ENCODE measurements around the gene SLC36A2. TPM values are rescaled to one million over a fixed set of nuclear protein-coding genes. Genes with fewer than 3 reads are reported as not detected.
"Not testable (repeated sequence)": the region's sequence is repeated elsewhere in the genome, so short reads cannot be mapped to it uniquely, and the experiment has no call there.

SLC36A2 gene
- total RNA-seq, 1 experiment from 2014 or later, result not detected

- intact Hi-C loops (cut with micrococcal nuclease), result no loop called here
- Histone ChIP-seq H3K27me3 (ENCODE audit: low read length) (no peaks in the 10 kb centered on the region), H3K4me3 (ENCODE audit: low read length) (no peak overlapping the region), H4K20me1 (ENCODE audit: low read length) (no peaks in the 10 kb centered on the region), H3K36me3 (ENCODE audit: low read depth, low read length) (no peaks in the 10 kb centered on the region), H3K79me2 (ENCODE audit: low read length) (no peaks in the 10 kb centered on the region), H3K9me2 (replicated peaks; ENCODE audit: low read length) (no peaks in the 10 kb centered on the region), H3K9me3 (ENCODE audit: low read length) (0 out of 2 replicates have a peak, but pooled peaks cover 3% of the 10 kb centered on the region), H3F3A (ENCODE audit: low read length, unreplicated experiment) (no peaks in the 10 kb centered on the region), H3K4me1 (ENCODE audit: insufficient read depth, low read length) (no peaks in the 10 kb centered on the region), H2AFZ (ENCODE audit: low read length) (no peak overlapping the region), H3K9ac (ENCODE audit: low read length) (no peak overlapping the region), H3K4me2 (ENCODE audit: low read length) (no peak overlapping the region), H3K27ac (ENCODE audit: low read length) (no peak overlapping the region)
- no peak for ATAC-seq
- ChIA-PET CTCF (no interaction called here), POLR2A (ENCODE audit: unreplicated experiment) (no interaction called here)
- TF ChIP-seq, protein P1, sequence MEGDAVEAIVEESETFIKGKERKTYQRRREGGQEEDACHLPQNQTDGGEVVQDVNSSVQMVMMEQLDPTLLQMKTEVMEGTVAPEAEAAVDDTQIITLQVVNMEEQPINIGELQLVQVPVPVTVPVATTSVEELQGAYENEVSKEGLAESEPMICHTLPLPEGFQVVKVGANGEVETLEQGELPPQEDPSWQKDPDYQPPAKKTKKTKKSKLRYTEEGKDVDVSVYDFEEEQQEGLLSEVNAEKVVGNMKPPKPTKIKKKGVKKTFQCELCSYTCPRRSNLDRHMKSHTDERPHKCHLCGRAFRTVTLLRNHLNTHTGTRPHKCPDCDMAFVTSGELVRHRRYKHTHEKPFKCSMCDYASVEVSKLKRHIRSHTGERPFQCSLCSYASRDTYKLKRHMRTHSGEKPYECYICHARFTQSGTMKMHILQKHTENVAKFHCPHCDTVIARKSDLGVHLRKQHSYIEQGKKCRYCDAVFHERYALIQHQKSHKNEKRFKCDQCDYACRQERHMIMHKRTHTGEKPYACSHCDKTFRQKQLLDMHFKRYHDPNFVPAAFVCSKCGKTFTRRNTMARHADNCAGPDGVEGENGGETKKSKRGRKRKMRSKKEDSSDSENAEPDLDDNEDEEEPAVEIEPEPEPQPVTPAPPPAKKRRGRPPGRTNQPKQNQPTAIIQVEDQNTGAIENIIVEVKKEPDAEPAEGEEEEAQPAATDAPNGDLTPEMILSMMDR (conservative IDR thresholded peaks at IDR 0.05; ENCODE audit: low read depth, low read length), result no peak
- TF ChIP-seq EZH2phosphoT487 (IDR thresholded peaks at IDR 0.05; ENCODE audit: borderline replicate concordance, low read length), result no peak
- no peak for TF ChIP-seq EZH2 (IDR thresholded peaks at IDR 0.05; ENCODE audit: low read length, unreplicated experiment)
- no TSS peak for BruUV-seq (replicated peaks)
- no peak for DNase-seq
Observed at GRCh38 chr5:151310932-151311331, 36.4 kb downstream of the SLC36A2 start.

- intact Hi-C loops (cut with micrococcal nuclease); H3K36me3 ChIP-seq (ENCODE audit: low read depth, low read length); H4K20me1 ChIP-seq (ENCODE audit: low read length); H3K9me3 ChIP-seq (ENCODE audit: low read length); H3K4me1 ChIP-seq (ENCODE audit: insufficient read depth, low read length); BruUV-seq (replicated peaks); H2AFZ ChIP-seq (ENCODE audit: low read length); H3F3A ChIP-seq (ENCODE audit: low read length, unreplicated experiment); H3K4me3 ChIP-seq (ENCODE audit: low read length); H3K27ac ChIP-seq (ENCODE audit: low read length); H3K27me3 ChIP-seq (ENCODE audit: low read length); H3K9ac ChIP-seq (ENCODE audit: low read length); H3K4me2 ChIP-seq (ENCODE audit: low read length); H3K79me2 ChIP-seq (ENCODE audit: low read length); H3K9me2 ChIP-seq (replicated peaks; ENCODE audit: low read length); ATAC-seq; DNase-seq: not testable (repeated sequence)
- ChIA-PET CTCF (interaction anchor here (0.6 kb wide), 1 partner anchor 24 kb away, joined by 3 read pairs; no protein-coding TSS in a partner anchor), POLR2A (ENCODE audit: unreplicated experiment) (interaction anchor here (0.9 kb wide), 1 partner anchor 57 kb away, joined by 6 read pairs; the partner anchor contains the start of gene GM2A)
Observed at GRCh38 chr5:151309821-151310220, 37.5 kb downstream of the SLC36A2 start.

DNA sequence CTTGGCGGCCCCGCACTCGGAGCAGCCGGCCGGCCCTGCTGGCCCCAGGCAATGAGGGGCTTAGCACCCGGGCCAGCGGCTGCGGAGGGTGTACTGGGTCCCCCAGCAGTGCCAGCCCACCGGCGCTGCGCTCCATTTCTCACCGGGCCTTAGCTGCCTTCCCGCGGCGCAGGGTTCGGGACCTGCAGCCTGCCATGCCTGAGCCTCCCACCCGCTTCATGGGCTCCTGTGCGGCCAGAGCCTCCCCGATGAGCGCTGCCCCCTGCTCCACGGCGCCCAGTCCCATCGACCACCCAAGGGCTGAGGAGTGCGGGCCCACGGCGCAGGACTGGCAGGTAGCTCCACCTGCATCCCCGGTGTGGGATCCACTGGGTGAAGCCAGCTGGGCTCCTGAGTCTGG is 38.1 kb downstream of the SLC36A2 start:
- ChIA-PET POLR2A (ENCODE audit: unreplicated experiment) (interaction anchor here (0.9 kb wide), 1 partner anchor 57 kb away, joined by 6 read pairs; the partner anchor contains the start of gene GM2A), CTCF (interaction anchor here (0.6 kb wide), 1 partner anchor 24 kb away, joined by 3 read pairs; no protein-coding TSS in a partner anchor)
- H2AFZ ChIP-seq (ENCODE audit: low read length); DNase-seq; H3K27ac ChIP-seq (ENCODE audit: low read length); H3K9ac ChIP-seq (ENCODE audit: low read length); H3F3A ChIP-seq (ENCODE audit: low read length, unreplicated experiment); H3K4me3 ChIP-seq (ENCODE audit: low read length); H4K20me1 ChIP-seq (ENCODE audit: low read length); H3K4me1 ChIP-seq (ENCODE audit: insufficient read depth, low read length); H3K9me3 ChIP-seq (ENCODE audit: low read length); H3K9me2 ChIP-seq (replicated peaks; ENCODE audit: low read length); H3K4me2 ChIP-seq (ENCODE audit: low read length); intact Hi-C loops (cut with micrococcal nuclease); H3K27me3 ChIP-seq (ENCODE audit: low read length); BruUV-seq (replicated peaks); H3K36me3 ChIP-seq (ENCODE audit: low read depth, low read length); ATAC-seq; H3K79me2 ChIP-seq (ENCODE audit: low read length): not testable (repeated sequence)

DNA sequence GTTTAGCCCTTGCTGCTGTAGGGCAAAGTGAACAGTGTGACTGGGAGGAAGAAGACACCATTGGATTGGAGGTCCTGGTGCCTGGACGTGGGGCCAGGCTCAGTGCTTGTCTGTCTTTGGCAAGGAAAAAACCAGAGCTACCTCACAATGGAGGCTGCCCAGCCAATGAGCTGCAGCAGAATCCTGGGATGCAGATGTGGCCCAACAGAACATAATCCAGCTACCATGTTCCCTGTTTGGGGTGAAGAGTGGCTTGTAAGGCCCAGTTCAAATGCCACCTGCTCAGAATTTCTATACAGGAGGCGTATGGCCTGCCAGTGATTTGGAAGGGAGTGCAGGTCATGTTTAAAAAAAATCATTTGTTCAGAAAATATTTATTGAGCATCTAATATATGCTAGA is 43.7 kb downstream of the SLC36A2 start, which contains the start of gene SLC36A3:
SLC36A3 (minus strand) TSS at position 101 of the 400 bp plus-strand sequence. CDS start 412 bp downstream, outside the sequence.
- H3K9ac ChIP-seq (ENCODE audit: low read length), result no peak within 1 kb of the TSS
- H3K27ac ChIP-seq (ENCODE audit: low read length), result no peak within 1 kb of the TSS
- H2AFZ ChIP-seq (ENCODE audit: low read length), result no peak within 1 kb of the TSS
- H3K4me3 ChIP-seq (ENCODE audit: low read length), result no peak within 1 kb of the TSS
- TF ChIP-seq EZH2 (IDR thresholded peaks at IDR 0.05; ENCODE audit: low read length, unreplicated experiment) (no peak), EZH2phosphoT487 (IDR thresholded peaks at IDR 0.05; ENCODE audit: borderline replicate concordance, low read length) (no peak)
- TF ChIP-seq, protein P1 (conservative IDR thresholded peaks at IDR 0.05; ENCODE audit: low read depth, low read length), result no peak
- H3K27me3 ChIP-seq (ENCODE audit: low read length), result no peaks in the 10 kb centered on the region
- H3K4me2 ChIP-seq (ENCODE audit: low read length), result no peak within 1 kb of the TSS
- no peaks in the 10 kb centered on the region for H3F3A ChIP-seq (ENCODE audit: low read length, unreplicated experiment)
- H4K20me1 ChIP-seq (ENCODE audit: low read length), result no peaks in the 10 kb centered on the region
- ATAC-seq (no peak), DNase-seq (no peak)
- BruUV-seq (replicated peaks), result no TSS peak
- H3K4me1 ChIP-seq (ENCODE audit: insufficient read depth, low read length), result no peaks in the 10 kb centered on the region
- intact Hi-C loops (cut with micrococcal nuclease), result no loop called here
- no peaks in the 10 kb centered on the region for H3K79me2 ChIP-seq (ENCODE audit: low read length)
- no peaks in the 10 kb centered on the region for H3K36me3 ChIP-seq (ENCODE audit: low read depth, low read length)
- H3K9me2 ChIP-seq (replicated peaks; ENCODE audit: low read length), result no peaks in the 10 kb centered on the region
- POLR2A ChIA-PET (ENCODE audit: unreplicated experiment), result no interaction called here
- no peaks in the 10 kb centered on the region for H3K9me3 ChIP-seq (ENCODE audit: low read length)
- CTCF ChIA-PET, result no interaction called here
